GM18861 (cell line): ENCODE results near the gene STK35.
"Not testable (repeated sequence)": the region's sequence is repeated elsewhere in the genome, so short reads cannot be mapped to it uniquely, and the experiment has no call there.

ENCODE experiments used
- ATAC-seq: cut with Tn5 transposase; IDR thresholded peaks from one replicate; pipeline ENCODE4 v1.9.1; 2021; ENCODE audit not compliant: unreplicated experiment

The STK35 gene

DNA sequence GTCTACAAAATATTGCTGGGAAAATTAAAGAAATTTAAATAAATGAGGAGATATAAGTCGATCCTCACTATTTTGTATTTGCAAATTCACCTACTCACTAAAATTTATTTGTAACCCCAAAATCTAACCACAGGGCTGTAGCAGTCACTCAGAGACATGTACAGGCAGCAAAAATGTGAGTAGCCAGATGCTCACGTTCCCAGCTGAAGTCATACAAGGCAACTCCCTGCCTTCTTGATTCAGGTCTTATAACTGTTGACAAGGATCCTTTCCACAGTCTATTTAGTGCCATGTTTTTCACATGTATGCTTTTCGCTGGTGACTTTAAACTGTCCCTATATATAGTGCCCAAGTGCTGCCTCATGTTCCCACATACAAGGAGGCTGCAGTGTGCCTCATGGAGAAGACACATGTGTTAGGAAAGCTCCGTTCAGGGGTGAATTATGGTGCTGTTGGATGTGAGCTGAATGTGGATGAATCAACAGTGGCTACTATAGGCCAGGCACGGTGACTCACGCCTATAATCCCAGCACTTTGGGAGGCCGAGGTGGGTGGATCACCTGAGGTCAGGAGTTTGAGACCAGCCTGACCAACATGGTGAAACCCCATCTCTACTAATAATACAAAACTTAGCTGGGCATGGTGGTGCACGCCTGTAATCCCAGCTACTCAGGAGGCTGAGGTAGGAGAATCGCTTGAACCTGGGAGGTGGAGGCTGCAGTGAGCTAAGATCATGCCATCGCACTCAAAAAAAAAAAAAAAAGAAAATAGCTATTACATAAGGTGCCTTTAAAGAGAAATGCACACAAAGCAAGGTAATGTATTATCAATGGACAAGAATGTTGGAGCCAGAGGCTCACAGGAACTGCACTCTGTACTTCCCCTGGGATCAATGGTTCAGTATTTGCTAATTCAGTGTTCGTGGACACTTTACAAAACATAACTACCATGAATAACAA is 55.3 kb downstream of the STK35 start:
- no peak for ATAC-seq

GRCh38 chr20:2162125-2162822 is 60.6 kb downstream of the STK35 start:
- ATAC-seq = no peak

GRCh38 chr20:2162823-2163166 is 61.2 kb downstream of the STK35 start:
- no peak for ATAC-seq

DNA sequence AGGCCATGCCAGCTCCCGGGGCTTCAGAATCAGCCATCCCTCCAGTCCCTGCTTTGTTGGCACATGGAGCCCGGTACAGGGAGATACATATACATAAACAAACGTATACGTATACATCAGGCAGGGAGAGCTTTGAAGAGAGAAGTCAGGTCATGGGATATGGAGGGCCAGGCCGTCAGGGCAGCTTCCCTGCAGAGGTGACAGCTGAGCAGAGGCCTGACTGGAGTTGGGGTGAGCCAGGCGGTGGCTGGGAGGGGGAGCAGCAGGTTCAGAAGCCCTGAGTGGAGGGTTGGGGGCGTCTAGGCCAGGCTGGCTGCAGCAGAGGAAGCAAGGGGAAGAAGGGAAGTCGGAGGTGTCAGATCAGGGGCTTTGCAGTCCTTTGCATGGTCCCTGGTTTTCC is 61.7 kb downstream of the STK35 start:
- ATAC-seq = no peak

GRCh38 chr20:2163757-2164156 is 62.1 kb downstream of the STK35 start:
- no peak for ATAC-seq

- no peak for ATAC-seq
Measured at GRCh38 chr20:2164421-2164820, 62.8 kb downstream of the STK35 start.

DNA sequence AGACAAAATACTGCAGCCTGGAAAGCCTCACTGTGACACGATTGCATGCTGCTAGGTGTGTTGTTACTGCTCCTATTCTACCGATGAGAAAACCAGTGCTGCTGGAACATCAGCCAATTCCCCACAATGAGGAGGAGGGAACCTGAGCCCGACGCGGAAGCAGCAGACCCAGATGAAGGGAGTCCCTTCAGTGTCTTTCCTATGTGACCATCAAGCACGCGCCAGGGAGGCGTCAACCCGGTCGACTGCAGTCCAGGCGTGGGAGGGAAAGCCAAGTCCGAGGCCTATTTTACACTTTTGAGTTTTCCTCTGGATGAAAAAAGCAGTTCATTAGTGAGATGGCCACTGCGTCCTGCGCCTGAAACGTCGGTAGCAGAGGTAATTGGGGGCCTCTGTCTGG is 63.3 kb downstream of the STK35 start:
- ATAC-seq = no peak

GRCh38 chr20:2165871-2166270 is 64.2 kb downstream of the STK35 start:
- ATAC-seq = no peak

GRCh38 chr20:2167112-2167511 is 65.5 kb downstream of the STK35 start:
- ATAC-seq = no peak

- ATAC-seq = no peak
Measured at GRCh38 chr20:2168946-2169345, 67.3 kb downstream of the STK35 start.

DNA sequence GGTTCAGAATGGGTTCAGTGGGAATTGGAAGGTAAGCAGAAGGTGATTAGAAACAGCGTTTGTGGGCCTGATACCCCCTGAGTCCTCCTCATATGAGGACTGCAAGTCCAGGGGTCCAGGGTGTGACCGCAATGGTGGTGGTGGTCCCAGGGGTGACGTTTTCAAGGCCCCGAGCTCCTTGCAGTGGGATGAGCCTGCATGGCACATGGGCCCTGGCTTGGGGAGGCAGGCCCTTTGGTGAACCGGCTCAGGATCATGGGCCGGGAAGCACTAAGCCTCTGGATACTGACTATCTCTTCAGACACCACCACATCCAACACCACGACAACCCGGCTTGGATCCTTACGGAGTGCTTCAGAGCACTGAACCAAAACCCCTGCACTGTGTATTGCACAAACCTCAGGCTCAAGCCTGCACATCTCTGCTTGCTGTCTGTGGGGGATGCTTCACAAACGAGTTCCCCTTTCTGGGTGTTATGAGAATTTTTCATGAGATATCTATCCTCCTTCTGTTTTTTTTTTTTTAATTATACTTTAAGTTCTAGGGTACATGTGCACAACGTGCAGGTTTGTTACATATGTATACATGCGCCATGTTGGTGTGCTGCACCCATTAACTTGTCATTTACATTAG is 67.9 kb downstream of the STK35 start:
- ATAC-seq = no peak

DNA sequence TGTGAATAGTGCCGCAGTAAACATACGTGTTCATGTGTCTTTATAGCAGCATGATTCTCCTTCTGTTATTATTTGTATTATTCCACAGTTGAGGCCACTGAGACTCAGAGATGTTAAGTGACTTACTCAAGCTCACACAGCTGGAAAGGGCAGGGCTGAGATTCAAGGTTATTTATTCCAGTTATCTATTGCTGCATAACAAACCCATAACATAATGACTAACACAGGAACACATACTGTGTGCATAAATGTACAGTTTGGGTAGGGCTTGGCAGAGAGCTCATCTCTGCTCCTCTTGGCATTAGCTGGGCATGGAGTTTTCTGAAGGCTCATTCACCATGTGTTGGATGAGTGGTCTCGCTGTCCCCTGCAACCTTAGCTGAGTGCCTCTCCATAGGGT is 68.8 kb downstream of the STK35 start:
- ATAC-seq = no peak

DNA sequence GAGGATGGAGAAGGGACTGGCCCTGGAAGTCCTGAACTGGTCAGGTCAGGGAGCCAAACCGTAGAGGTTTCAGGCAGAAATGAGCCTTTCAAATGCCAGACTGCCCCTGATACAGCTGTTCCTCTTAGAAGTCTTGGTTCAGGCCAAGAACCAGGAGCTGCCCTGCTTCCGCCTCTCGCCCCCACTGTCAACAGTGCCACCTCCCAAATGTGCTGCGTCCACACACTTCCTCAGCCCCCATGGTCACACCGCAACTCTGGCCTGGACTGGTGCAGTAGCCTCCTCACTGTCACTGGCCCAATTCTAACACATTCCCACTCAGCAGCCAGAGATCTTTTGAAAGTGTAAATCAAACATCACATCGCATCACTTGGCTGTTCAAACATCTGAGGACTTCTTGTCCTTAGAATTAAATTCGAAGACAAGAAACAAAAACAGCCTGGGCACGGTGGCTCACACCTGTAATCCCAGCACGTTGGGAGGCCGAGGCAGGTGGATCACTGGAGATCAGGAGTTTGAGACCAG is 69.7 kb downstream of the STK35 start:
- ATAC-seq = no peak

GRCh38 chr20:2171840-2172239 is 70.2 kb downstream of the STK35 start:
- not testable (repeated sequence) for ATAC-seq

DNA sequence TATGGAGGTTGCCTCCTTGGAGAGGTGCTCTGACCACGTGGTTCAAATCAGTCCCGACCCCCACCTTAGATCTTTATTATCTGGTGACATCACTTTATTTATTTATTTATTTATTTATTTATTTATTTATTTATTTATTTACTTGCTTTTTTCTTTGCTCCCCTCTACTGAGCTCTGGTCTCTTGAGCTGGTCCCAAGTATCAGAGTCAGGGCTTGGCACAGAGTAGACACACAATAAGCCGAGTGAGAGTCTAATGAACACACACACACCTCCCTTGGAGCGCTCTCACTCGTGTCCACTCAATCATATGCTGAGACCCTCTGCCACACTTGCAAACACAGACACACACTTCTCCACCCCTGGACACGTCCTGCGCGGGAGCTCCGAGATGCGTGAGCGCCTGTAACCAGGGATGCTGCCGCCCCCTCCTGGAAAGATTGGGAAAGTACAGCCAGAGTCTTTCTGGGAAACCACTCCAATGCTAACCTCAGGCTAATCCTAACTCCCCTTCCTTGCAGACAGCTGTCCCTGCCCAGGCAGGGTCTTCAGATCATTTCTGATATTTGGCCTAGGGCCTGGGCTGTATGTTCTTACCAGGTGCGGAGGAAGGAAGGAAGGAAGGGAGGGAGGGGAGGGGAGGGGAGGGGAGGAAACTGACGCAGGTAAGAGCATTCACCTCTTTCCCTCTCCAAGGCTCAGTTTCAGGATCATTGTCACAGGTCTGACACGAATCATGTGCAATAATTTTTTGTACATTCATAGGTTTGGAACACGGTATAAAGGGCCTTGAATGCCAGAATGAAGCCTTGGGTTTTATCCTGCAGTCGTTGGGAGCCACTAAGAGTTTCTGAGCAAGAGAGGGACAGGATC is 70.9 kb downstream of the STK35 start:
- ATAC-seq = no peak

GRCh38 chr20:2173186-2173585 is 71.6 kb downstream of the STK35 start:
- no peak for ATAC-seq

DNA sequence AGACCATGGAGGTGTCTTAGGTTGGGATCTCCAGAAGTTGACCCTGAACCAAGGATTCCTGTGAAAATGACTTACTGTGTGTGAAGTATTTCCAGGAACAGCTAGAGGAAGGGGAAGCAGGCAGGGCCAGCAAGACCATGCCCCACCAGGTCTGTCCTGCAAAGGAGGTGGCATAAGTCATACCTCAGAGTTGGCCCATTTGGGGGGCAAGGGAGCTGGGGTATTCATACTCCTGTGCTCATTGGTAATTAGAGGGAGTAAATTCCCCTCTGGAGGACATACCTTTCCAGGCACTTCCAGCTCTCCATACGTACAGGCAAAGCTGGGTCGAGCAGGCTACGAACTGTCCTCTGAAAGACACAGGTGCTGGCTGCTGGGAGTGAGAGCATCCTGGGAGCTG is 72.4 kb downstream of the STK35 start:
- no peak for ATAC-seq

- no peak for ATAC-seq
Measured at GRCh38 chr20:2176946-2177345, 75.3 kb downstream of the STK35 start.

- no peak for ATAC-seq
Measured at GRCh38 chr20:2178318-2179232, 76.9 kb downstream of the STK35 start.

DNA sequence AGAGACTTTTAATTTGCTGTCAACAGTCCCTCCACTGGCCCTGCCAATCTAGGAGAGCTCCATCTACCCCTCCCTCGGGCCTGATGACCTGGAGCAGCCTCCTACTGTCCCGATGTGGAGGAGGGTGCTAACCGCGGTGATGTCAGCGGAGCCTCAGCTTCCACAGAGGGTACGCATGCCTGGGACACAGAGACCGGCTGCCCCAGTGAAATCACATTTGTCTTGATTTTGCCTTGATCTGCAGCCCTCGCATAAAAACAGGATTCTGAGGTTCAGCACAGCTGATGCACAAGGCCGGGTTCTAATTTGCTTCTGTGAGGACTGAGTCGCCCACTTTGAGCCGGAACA is 77.6 kb downstream of the STK35 start:
- no peak for ATAC-seq
